GM18498 (cell line): ENCODE results near the gene ABCC6.
"Not testable (repeated sequence)": the region's sequence is repeated elsewhere in the genome, so short reads cannot be mapped to it uniquely, and the experiment has no call there.

Experiments used
- ATAC-seq: cut with Tn5 transposase; IDR thresholded peaks from one replicate; pipeline ENCODE4 v1.9.1; 2021; ENCODE audit warnings: mild to moderate bottlenecking, moderate library complexity; ENCODE audit not compliant: unreplicated experiment

Gene ABCC6

GRCh38 chr16:16118337-16118736, 105.0 kb downstream of the ABCC6 start:
- ATAC-seq: no peak

GRCh38 chr16:16116841-16117240, 106.5 kb downstream of the ABCC6 start:
- no peak for ATAC-seq

GRCh38 chr16:16113076-16113475, 110.2 kb downstream of the ABCC6 start:
- no peak for ATAC-seq

GRCh38 chr16:16112450-16113053, 110.7 kb downstream of the ABCC6 start:
- ATAC-seq: no peak

GRCh38 chr16:16111639-16112038, 111.7 kb downstream of the ABCC6 start:
- ATAC-seq: no peak

GRCh38 chr16:16110111-16110490, 113.2 kb downstream of the ABCC6 start:
- no peak for ATAC-seq

- no peak for ATAC-seq
Observed at GRCh38 chr16:16109453-16110110, 113.7 kb downstream of the ABCC6 start.

- no peak for ATAC-seq
Observed at GRCh38 chr16:16108759-16109158, 114.5 kb downstream of the ABCC6 start.

- ATAC-seq: no peak
Observed at GRCh38 chr16:16107839-16108238, 115.5 kb downstream of the ABCC6 start.

GRCh38 chr16:16106466-16106865, 116.8 kb downstream of the ABCC6 start:
- ATAC-seq: no peak

GRCh38 chr16:16105646-16106045, 117.6 kb downstream of the ABCC6 start:
- ATAC-seq: no peak

GRCh38 chr16:16104804-16105141, 118.5 kb downstream of the ABCC6 start:
- not testable (repeated sequence) for ATAC-seq

GRCh38 chr16:16104132-16104803, 119.0 kb downstream of the ABCC6 start:
- not testable (repeated sequence) for ATAC-seq

GRCh38 chr16:16102738-16103137, 120.6 kb downstream of the ABCC6 start:
- no peak for ATAC-seq

GRCh38 chr16:16101585-16101984, 121.7 kb downstream of the ABCC6 start:
- no peak for ATAC-seq

- no peak for ATAC-seq
Observed at GRCh38 chr16:16100631-16101030, 122.7 kb downstream of the ABCC6 start.

- no peak for ATAC-seq
Observed at GRCh38 chr16:16099320-16099719, 124.0 kb downstream of the ABCC6 start.
